GM23338 (cell line): ENCODE results near the gene IFI6.
"Not testable (repeated sequence)": the region's sequence is repeated elsewhere in the genome, so short reads cannot be mapped to it uniquely, and the experiment has no call there.

ENCODE experiments used
- EZH2 ChIP-seq: fragments of 200-600 bp; sonication (generic); IDR thresholded peaks from one replicate; pipeline ENCODE4 v1.8.0; 2017; ENCODE audit warnings: antibody characterized with exemption, mild to moderate bottlenecking, low read depth; ENCODE audit not compliant: unreplicated experiment
- EZH2phosphoT487 ChIP-seq: fragments of 200-600 bp; sonication (generic); IDR thresholded peaks from one replicate; pipeline ENCODE4 v1.8.1; 2018; ENCODE audit warnings: antibody characterized with exemption; ENCODE audit not compliant: unreplicated experiment
- JUNB ChIP-seq: IDR thresholded peaks from one replicate; pipeline ENCODE4 v1.6.1; 2016; ENCODE audit warnings: antibody characterized with exemption; ENCODE audit not compliant: unreplicated experiment
- NANOG ChIP-seq: IDR thresholded peaks from 2 replicates; pipeline ENCODE4 v1.6.1; 2016; ENCODE audit warnings: antibody characterized with exemption, borderline replicate concordance
- POLR2AphosphoS5 ChIP-seq: IDR thresholded peaks from 2 replicates; pipeline ENCODE4 v1.6.1; 2016; ENCODE audit warnings: antibody characterized with exemption, low read depth
- ZNF114 ChIP-seq: fragments of 250-450 bp; sonication (Bioruptor Pico); IDR thresholded peaks from 2 replicates; pipeline ENCODE4 v1.5.0; 2020; ENCODE audit warnings: mild to moderate bottlenecking, moderate library complexity
- ZNF331 ChIP-seq: fragments of 250-450 bp; sonication (Bioruptor Pico); IDR thresholded peaks from 2 replicates; pipeline ENCODE4 v1.5.0; 2020; ENCODE audit warnings: low read depth, mild to moderate bottlenecking, moderate library complexity
- TF ChIP-seq, protein P1 (sequence below), 2 experiments: fragments of 200-600 bp in 1 of 2; sonication (generic) in 1 of 2; conservative IDR thresholded peaks; 2 replicates each; pipeline versions ENCODE4 v1.5.1 to v1.6.1; 2016 to 2017; ENCODE audit warnings: antibody characterized with exemption in 2 of 2, low read depth in 2 of 2, mild to moderate bottlenecking in 2 of 2, moderate library complexity in 1 of 2
- TF ChIP-seq, protein P2 (sequence below): IDR thresholded peaks from one replicate; pipeline ENCODE4 v1.6.1; 2018; ENCODE audit warnings: antibody characterized with exemption; ENCODE audit not compliant: unreplicated experiment

DNA sequence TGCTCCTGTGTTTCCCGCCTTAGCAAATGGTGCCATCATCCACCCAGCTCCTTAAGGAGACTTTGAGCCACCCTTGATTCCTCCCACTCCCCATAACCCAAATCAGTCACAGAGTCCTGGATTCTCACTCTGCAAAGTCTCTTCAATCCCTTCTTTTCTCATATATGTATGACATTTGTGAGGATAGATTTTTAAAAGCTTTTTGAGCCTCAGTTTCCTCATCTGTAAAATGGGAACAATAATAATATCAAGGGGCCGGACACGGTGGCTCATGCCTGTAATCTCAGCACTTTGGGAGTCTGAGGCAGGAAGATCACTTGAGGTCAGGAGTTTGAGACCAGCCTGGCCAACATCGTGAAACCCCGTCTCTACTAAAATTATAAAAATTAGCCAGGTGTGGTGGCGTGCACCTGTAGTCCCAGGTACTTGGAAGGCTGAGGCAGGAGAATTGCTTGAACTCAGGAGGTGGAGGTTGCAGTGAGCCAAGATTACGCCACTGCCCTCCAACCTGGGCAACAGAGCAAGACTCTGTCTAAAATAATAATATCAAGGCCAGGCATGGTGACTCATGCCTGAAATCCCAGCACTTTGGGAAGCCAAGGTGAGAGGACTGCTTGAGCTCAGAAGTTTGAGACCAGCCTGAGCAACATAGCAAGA lies 52.1 kb downstream of the IFI6 start:
- TF ChIP-seq EZH2; EZH2phosphoT487; POLR2AphosphoS5; JUNB; ZNF114; NANOG; ZNF331 (CRISPR knock-in tag): not testable (repeated sequence)
- TF ChIP-seq, protein P1, sequence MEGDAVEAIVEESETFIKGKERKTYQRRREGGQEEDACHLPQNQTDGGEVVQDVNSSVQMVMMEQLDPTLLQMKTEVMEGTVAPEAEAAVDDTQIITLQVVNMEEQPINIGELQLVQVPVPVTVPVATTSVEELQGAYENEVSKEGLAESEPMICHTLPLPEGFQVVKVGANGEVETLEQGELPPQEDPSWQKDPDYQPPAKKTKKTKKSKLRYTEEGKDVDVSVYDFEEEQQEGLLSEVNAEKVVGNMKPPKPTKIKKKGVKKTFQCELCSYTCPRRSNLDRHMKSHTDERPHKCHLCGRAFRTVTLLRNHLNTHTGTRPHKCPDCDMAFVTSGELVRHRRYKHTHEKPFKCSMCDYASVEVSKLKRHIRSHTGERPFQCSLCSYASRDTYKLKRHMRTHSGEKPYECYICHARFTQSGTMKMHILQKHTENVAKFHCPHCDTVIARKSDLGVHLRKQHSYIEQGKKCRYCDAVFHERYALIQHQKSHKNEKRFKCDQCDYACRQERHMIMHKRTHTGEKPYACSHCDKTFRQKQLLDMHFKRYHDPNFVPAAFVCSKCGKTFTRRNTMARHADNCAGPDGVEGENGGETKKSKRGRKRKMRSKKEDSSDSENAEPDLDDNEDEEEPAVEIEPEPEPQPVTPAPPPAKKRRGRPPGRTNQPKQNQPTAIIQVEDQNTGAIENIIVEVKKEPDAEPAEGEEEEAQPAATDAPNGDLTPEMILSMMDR (conservative IDR thresholded peaks at IDR 0.05; ENCODE audit: low read depth in 2 of 2): not testable (repeated sequence)
- TF ChIP-seq, protein P2, sequence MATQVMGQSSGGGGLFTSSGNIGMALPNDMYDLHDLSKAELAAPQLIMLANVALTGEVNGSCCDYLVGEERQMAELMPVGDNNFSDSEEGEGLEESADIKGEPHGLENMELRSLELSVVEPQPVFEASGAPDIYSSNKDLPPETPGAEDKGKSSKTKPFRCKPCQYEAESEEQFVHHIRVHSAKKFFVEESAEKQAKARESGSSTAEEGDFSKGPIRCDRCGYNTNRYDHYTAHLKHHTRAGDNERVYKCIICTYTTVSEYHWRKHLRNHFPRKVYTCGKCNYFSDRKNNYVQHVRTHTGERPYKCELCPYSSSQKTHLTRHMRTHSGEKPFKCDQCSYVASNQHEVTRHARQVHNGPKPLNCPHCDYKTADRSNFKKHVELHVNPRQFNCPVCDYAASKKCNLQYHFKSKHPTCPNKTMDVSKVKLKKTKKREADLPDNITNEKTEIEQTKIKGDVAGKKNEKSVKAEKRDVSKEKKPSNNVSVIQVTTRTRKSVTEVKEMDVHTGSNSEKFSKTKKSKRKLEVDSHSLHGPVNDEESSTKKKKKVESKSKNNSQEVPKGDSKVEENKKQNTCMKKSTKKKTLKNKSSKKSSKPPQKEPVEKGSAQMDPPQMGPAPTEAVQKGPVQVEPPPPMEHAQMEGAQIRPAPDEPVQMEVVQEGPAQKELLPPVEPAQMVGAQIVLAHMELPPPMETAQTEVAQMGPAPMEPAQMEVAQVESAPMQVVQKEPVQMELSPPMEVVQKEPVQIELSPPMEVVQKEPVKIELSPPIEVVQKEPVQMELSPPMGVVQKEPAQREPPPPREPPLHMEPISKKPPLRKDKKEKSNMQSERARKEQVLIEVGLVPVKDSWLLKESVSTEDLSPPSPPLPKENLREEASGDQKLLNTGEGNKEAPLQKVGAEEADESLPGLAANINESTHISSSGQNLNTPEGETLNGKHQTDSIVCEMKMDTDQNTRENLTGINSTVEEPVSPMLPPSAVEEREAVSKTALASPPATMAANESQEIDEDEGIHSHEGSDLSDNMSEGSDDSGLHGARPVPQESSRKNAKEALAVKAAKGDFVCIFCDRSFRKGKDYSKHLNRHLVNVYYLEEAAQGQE: not testable (repeated sequence)
